ENCODE data around the gene MAMDC4.

DNA sequence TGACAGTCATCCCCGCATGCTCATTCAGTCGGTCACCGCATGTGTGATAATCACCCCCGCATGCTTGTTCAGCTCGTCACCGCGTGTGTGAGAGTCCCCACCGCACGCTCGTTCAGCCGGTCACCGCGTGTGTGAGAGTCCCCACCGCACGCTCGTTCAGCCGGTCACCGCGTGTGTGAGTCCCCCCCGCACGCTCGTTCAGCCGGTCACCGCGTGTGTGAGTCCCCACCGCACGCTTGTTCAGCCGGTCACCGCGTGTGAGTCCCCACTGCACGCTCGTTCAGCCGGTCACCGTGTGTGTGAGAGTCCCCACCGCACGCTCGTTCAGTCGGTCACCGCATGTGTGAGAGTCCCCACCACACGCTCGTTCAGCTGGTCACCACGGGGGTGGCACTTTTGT is 37.7 kb downstream of the MAMDC4 start:
- TF ChIP-seq, protein P1, sequence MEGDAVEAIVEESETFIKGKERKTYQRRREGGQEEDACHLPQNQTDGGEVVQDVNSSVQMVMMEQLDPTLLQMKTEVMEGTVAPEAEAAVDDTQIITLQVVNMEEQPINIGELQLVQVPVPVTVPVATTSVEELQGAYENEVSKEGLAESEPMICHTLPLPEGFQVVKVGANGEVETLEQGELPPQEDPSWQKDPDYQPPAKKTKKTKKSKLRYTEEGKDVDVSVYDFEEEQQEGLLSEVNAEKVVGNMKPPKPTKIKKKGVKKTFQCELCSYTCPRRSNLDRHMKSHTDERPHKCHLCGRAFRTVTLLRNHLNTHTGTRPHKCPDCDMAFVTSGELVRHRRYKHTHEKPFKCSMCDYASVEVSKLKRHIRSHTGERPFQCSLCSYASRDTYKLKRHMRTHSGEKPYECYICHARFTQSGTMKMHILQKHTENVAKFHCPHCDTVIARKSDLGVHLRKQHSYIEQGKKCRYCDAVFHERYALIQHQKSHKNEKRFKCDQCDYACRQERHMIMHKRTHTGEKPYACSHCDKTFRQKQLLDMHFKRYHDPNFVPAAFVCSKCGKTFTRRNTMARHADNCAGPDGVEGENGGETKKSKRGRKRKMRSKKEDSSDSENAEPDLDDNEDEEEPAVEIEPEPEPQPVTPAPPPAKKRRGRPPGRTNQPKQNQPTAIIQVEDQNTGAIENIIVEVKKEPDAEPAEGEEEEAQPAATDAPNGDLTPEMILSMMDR (IDR thresholded peaks at IDR 0.05) = no peak
- TF ChIP-seq POLR2A (IDR thresholded peaks at IDR 0.05) = no peak

Data from body of pancreas (tissue), 4 donors.